NCI-H460 (cell line): Measurements from ENCODE around the gene SPNS2. TPM values are rescaled to one million over a fixed set of nuclear protein-coding genes. Genes with fewer than 3 reads are reported as not detected.

Source experiments
- DNase-seq: peaks from one replicate; pipeline ENCODE4 v3.0.0-alpha.2; 2016; ENCODE audit warnings: low read depth; ENCODE audit errors: extremely low read depth
- total RNA-seq: library from RNA; depleted of rRNA; stranded (reverse); fragments of >200 nt; shearing (Covaris generic); gene quantifications from 2 replicates; pipeline ENCODE4 v1.2.3, GENCODE V29; 2014

SPNS2 gene
- total RNA-seq, 1 experiment from 2014 or later, result 0.52 TPM

GRCh38 chr17:4518901-4519300 lies 20.2 kb downstream of the SPNS2 start:
- no peak for DNase-seq

- no peak for DNase-seq
Observed at GRCh38 chr17:4519361-4519788, 20.7 kb downstream of the SPNS2 start.

GRCh38 chr17:4520060-4520893 lies 21.6 kb downstream of the SPNS2 start:
- DNase-seq, result no peak

GRCh38 chr17:4520894-4521600 lies 22.4 kb downstream of the SPNS2 start:
- DNase-seq, result no peak

GRCh38 chr17:4522661-4523060 lies 24.0 kb downstream of the SPNS2 start:
- no peak for DNase-seq

GRCh38 chr17:4523946-4524345 lies 25.3 kb downstream of the SPNS2 start:
- no peak for DNase-seq

GRCh38 chr17:4525691-4526397 lies 27.2 kb downstream of the SPNS2 start:
- no peak for DNase-seq

GRCh38 chr17:4527134-4527533 lies 28.5 kb downstream of the SPNS2 start:
- DNase-seq, result no peak

GRCh38 chr17:4527566-4528125 lies 29.0 kb downstream of the SPNS2 start:
- DNase-seq, result no peak

- DNase-seq, result no peak
Observed at GRCh38 chr17:4529533-4530152, 31.0 kb downstream of the SPNS2 start.

GRCh38 chr17:4530799-4531730 lies 32.4 kb downstream of the SPNS2 start:
- no peak for DNase-seq

GRCh38 chr17:4531988-4532736 lies 33.5 kb downstream of the SPNS2 start:
- no peak for DNase-seq

GRCh38 chr17:4532860-4533522 lies 34.3 kb downstream of the SPNS2 start:
- no peak for DNase-seq

- no peak for DNase-seq
Observed at GRCh38 chr17:4533523-4534504, 35.1 kb downstream of the SPNS2 start.

- no peak for DNase-seq
Observed at GRCh38 chr17:4534515-4534914, 35.8 kb downstream of the SPNS2 start.

- DNase-seq, result no peak
Observed at GRCh38 chr17:4534928-4535666, 36.4 kb downstream of the SPNS2 start.
